GM12872 (cell line): Measurements from ENCODE around the gene FERMT1.

Experiments used
- TF ChIP-seq, protein P1 (sequence below): IDR thresholded peaks from 3 replicates; pipeline ENCODE4 v1.5.1; 2011; ENCODE audit warnings: low read depth, mild to moderate bottlenecking, low read length, moderate library complexity; ENCODE audit not compliant: insufficient read depth

Gene FERMT1

DNA sequence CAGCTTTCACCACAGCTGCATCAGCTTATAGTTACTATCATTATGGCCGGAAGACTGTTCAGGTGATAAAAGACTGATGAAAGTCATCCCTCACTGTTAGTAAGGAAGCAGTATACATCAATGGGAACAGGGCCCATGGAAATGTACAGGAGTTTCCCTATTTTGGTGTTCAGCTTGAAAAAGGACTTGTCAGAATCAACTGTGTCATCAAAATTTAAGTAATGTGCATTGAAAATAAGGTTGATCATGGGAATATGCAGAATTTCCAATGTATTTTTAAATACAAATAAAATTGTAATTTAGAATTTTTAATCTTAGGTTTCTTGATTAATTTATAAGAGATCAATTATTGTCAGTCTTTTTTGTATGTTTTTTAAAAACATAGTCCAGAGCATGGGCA lies 85.7 kb downstream of the FERMT1 start:
- TF ChIP-seq, protein P1, sequence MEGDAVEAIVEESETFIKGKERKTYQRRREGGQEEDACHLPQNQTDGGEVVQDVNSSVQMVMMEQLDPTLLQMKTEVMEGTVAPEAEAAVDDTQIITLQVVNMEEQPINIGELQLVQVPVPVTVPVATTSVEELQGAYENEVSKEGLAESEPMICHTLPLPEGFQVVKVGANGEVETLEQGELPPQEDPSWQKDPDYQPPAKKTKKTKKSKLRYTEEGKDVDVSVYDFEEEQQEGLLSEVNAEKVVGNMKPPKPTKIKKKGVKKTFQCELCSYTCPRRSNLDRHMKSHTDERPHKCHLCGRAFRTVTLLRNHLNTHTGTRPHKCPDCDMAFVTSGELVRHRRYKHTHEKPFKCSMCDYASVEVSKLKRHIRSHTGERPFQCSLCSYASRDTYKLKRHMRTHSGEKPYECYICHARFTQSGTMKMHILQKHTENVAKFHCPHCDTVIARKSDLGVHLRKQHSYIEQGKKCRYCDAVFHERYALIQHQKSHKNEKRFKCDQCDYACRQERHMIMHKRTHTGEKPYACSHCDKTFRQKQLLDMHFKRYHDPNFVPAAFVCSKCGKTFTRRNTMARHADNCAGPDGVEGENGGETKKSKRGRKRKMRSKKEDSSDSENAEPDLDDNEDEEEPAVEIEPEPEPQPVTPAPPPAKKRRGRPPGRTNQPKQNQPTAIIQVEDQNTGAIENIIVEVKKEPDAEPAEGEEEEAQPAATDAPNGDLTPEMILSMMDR: no peak

DNA sequence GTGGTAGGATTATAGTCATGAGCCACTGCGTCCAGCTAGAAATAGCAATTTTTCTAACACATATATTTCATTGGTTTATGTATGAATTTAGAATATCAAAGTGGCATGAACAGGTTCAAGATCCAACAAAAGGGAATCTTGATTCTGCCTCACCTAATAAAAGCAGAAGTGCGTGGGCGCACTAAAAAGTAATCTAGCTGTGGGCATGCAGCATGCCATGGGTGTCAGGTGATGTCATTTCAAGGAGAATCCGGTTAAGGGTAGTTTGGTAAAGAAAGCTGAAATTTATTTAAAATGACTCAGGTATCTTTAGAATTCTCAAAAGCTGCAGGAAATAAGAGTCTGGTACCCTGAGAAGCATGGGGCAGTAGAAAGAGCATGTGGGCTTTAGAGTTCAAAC lies 86.6 kb downstream of the FERMT1 start:
- TF ChIP-seq, protein P1: no peak

DNA sequence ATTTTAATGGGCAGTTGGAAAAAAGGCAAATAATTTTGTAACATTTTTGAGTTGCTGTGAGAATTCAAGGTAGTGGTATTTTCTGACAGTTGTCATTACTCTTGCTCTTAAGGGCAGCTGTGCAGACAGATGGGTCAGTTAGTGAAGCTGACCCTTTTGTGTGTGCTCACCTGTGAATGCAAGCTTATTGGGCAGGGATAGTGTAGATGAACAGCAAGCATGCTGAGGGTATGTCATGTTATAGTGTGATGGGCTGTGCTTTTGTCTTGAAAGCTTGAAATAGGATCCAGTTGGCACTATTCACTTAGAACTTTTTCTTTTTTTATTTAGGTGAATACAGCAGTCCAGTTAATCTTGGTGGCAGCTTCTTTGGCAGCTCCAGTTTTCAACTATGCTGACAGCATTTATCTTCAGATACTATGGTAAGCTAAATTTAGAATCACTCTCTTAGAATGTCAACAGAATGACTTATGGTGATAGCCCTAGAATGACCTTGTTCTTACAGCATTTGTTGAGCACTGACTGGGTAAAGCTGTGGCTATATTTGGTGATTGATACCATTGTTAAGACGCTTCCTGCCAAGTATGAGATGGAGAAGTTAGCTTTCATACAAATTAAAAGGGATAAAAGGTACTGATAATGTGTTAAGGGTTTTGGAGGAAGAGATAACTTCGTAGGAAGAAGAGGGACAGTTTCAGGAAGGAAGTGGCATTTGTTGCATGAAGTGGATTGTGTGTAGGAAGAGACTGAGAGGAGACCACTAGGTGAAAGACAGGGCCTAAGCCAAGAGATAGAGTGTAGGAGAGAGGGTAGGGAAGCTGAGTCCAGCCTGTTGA lies 88.5 kb downstream of the FERMT1 start:
- TF ChIP-seq, protein P1: no peak

DNA sequence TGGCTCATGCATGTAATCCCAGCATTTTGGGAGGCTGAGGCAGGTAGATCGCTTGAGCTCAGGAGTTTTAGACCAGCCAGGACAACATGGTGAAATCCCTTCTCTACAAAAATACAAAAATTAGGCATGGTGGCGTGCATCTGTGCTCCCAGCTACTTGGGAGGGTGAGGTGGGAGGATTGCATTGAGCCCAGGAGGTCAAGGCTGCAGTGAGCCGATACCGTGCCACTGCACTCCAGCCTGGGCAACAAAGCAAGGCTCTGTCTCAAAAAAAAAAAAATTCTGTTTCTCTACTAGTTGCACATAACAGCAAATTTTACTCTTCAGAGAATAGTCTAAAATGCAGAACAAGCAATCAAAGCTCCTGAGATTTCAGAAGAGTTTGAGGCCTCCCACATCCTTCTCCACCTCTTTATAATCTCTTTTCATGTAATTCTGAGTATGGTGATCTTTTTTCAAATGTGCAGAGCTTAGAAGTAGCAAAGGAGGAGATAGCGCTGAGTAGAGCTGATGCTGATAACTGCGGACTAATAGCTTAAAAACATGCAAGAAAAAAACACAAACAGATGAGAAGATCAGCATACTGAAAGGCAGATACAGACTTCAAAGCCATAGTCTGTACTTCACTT lies 92.3 kb downstream of the FERMT1 start:
- TF ChIP-seq, protein P1: no peak

DNA sequence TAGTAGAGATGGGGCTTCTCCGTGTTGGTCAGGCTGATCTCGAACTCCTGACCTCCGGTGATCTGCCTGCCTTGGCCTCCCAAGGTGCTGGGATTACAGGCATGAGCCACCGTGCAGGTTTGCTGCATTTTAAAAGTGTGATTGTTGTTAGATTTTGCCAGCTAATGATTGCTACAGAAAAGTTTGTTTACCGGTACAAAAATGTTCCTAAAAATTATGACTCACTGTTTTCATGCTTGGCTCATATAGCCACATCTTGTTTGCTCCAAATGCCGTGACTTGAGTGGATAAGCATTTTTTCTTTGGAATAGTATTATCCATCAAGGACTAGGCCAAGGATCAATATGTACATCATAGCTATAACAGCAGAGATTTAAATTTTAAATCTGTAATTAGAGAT lies 93.3 kb downstream of the FERMT1 start:
- TF ChIP-seq, protein P1: no peak

DNA sequence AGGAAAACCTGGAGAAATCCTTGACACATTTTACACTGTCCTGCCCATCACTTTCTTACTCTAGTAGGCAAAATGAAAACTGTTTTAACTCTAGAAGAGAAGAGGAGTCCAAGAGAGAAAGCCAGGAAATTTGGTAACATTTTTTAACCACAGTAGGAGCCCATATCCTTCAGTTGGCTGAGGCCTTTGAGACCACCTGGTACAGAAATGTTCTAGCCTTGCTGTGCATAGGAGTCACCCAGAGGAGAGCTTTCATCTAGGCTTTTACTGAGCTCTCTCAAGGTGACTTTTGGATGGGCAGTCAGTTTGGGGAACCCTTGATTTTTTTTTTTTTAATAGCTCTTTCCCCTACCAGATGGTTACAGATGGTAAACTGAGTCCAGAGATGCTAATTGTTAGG lies 94.0 kb downstream of the FERMT1 start:
- TF ChIP-seq, protein P1: no peak

DNA sequence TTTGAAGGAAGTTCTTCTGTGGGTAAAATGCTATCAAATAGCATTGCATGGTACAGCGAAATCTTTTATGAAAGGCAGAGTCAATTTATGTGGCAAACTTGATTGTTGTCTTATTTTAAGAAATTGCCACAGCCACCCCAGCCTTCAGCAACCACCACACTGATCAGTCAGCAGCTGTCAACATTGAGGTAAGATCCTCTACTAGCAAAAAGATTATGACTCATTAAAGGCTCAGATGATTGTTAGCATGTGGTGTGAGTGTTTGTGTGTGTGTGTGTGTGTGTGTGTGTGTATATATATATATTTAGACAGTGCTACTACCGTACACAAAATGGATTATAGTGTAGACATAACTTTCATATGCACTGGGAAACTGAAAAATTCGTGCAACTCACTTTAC lies 96.8 kb downstream of the FERMT1 start:
- TF ChIP-seq, protein P1: no peak
